Epidermal melanocyte (primary cell): ENCODE measurements around the gene ZSWIM6.

Experiments used
- DNase-seq: peaks from one replicate; pipeline ENCODE4 v3.0.0; 2011; ENCODE audit warnings: low spot score; ENCODE audit not compliant: insufficient read length

ZSWIM6 gene

DNA sequence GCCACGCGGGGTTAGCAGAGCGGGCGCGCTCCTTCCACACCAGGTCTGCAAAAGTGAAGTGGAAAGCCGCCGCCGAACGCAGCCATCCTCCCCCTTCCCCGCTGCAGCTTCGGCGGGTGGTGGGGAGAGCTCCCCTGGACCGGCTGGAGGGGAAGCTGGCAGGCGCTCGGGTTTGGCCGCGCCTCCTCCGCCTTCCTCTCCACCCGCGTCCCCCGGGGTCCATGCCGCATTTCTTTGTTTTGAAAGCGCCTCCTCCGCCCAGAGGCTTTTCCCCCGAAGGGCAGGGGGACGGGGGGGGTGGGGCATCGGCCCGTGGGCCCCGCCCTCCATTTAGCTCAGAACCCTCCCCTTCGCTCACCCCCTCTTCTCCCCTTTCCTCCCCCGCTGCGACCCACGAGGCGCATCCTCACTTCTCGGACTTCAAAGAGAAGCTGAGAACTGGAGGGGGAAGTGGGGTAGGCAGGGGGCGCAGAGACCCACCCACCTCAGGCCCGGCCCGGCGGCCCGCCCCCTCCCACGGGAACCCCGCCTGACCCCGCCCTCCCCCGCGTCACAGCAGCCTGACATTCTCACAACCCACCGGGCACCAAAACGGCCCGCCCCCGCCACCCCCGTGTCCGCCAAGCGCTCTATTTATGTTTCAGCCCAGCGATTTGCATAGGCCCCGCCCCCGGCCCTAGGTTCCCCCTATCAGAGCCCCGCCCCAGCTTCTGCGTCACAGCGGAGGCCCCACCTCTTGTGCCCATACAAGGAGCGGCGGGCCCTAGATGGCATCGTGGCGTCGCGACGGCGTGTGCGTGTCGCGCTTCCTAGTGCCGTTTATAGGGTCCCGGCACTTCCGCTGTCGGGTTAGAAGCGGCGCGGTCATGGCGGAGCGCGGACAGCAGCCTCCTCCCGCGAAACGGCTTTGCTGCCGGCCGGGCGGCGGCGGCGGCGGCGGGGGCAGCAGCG, at the start of gene ZSWIM6:
ZSWIM6 (plus strand) TSS at position 852 of the 951 bp plus-strand sequence; CDS start at position 867, 15 bp downstream.
- DNase-seq: peak; percentile 95

DNA sequence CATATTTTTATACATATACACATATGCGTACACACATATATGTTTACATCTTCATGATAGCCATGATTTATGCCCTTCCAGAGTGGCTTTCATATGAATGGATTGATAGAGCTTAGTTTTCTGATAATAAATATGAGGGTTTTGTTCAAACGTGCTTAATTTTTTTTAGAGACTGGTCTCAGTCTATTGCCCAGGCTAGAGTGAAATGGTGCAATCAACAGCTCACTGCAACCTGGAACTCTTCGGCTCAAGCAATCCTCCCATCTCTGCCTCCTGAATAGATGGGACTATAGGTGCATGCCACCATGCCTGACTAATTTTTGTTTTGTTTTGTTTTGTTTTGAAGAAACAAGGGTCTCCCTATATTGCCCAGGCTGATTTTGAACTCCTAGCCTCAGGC, 48.6 kb upstream of the ZSWIM6 start:
- no peak for DNase-seq

DNA sequence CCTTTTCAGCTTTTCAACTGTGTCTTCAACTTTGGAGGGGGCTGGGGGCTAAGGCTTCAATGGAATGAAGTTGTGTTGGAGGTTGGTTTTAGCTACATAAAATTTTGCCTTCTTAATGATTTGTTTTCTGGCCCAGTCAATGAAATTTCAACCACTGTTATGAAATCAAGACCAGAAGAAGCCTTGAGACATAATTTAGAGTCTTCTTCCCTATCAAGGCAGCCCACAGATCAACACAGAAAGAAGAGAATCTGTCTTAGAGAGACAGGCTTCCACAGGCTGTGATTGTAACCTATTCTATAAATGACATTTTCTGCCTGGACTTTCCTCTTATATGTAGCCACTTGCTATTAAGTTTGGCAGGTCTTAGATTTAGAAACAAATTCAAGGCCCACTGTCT, 46.5 kb upstream of the ZSWIM6 start:
- DNase-seq: no peak

DNA sequence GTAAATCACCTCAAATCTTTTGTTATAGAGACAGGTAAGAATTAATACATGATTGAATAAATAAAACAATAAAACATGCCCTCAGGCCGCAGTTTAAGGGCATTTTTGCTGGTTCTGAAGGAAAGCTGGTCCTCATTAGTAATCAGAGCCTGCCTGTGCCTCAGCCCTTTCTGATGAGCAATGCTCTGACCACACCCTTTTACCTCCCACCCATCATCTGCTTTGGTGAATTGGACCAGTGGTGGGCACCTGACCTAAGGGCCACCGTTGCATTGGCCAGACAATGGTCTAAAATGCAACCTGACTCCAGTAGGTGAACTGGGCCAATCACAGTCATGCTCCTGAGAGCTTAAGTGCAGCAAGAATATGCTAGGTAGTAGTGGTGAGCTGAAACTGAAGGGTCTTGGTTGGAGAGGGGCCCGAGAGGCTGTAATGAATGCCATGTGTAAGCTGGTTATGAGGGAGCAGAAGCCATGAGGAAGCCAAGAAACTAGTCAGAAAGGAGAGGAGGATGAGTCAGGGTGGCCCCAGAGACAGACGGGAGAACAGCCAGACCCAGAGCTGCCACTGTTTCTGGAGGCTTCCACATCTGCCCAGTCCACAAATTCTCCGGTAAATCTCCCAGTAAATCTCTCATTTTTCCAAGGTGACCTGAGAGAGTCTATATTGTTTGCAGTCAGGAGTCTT, 45.5 kb upstream of the ZSWIM6 start:
- DNase-seq: no peak

DNA sequence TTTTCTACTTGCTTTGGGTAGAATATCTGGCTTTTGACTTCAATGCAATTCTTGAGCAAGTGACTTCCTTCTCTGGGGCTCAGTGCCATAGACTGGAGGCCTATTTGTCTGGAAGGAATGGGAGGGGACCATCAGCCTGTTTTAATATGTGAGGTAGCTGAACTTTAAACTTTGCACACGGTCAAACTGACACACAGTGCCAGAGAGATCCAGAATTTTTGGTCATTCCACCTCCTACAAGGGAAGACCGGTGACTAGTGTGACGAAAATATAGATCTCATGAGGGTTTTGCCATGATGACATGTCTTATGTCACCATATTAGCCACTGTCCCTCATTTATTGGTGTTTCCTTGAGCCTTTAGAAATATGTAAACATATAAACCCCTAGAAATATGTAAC, 44.6 kb upstream of the ZSWIM6 start:
- DNase-seq: no peak

DNA sequence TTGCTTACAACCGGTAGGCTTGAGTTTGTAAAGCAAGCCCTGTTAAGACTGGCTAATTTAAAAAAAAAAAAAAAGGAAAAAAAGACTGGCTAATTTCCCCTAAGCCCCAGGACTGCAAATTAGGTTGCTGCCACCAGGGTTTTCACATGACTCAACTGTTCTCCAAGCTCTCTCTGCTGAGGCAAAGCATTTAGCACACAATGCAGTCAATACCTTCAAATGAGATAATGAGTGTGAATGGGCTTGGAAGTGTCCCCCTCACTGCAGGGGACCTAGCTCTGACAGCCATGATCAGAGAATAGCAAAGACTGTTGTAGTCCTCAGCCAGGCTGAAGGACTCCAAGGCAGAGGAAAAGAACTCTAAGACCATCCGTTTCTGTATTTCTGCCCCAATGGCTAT, 42.8 kb upstream of the ZSWIM6 start:
- DNase-seq: no peak

DNA sequence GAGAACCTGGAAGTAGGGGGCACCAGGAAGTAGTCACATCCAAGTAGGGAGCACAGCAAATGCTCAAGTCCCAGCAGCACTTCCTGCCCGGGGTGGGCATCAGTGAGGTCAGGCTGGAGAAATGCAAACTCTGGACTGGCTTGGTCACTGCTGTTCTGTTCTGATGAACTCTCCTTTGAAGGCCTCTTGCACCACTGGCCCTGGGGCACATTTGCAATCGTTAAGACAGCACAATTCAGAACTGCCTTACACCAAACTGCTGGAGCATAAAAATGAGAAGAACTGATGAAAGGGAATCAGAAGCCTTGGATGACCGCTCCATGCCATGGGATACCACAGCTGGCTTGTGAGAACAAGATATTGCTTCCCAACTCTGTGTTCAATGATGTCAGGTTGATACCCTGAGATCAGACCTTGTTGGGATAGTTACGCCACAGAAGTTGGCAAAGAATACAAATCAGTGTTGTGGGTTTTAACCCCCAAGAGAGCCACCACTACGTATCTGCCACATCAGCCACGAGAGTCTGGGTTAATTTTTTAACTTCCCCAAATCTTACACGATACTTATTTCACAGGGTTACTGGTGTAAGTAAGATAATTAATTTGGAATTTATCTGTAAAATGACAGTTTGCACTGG, 42.3 kb upstream of the ZSWIM6 start:
- no peak for DNase-seq

DNA sequence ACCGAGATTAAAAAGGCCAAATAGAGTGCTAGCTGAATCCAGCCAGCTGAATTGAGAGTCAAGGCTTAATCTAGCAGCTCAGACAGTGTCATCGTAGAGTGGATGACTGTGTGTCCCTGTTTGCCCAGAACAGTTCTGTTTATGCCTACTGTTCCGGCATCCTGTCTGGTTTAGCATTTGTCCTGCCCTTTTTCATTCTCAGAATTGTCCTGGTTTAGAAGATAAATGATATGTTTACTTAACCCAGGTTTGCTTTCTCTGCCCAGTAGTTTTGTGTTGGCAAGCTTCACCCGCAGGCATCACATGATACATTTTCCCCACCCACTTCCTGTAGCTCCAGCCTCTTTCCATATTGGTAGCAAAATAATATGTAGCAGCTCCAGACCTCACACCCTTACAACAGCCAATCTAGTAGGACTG, 41.3 kb upstream of the ZSWIM6 start:
- no peak for DNase-seq

DNA sequence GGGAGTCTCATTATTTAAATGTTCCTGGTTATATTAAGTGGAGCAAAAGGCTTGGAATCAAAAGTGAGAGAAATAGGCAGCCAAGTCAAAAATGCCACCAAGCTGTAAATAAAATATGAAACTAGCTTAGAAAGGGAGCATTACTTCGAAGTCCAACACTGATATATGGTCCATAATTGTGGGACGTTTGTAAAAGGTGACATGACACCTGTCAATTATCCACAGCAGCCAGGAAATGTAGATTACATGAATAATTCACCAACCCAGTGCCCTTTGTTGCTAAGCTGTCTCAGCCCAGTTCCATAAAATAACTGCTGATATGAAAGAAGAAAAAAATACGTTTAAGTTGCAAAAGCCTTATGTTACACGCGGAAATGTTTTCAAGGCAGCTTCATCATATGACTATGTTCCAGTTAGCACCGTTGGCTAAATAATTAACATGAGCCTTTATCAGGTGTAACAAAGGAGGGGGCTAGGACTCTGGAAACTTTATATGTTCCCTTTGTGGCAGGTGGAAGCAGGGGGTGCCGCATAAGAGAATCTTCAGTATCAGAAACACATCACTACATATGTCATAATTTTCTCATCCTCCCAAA, 39.9 kb upstream of the ZSWIM6 start:
- no peak for DNase-seq

DNA sequence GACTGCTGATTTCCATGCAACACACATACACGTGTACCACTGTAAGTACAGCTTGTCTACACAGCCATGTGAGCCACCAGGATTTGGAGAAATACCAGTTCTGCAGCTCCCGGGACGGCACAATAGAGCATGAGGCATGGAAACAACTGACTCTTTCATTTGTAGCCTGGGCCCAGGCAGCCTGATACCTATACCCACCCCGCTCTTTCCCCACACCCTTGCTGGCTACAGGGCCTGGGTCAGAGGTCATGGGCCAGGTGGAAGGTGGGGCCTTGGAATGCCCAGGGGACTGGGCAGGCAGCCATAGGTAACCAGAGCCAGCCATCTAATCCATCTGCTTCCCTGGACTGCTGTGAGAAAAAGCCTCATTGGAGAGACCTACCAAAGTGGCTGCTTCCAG, 39.0 kb upstream of the ZSWIM6 start:
- DNase-seq: no peak

DNA sequence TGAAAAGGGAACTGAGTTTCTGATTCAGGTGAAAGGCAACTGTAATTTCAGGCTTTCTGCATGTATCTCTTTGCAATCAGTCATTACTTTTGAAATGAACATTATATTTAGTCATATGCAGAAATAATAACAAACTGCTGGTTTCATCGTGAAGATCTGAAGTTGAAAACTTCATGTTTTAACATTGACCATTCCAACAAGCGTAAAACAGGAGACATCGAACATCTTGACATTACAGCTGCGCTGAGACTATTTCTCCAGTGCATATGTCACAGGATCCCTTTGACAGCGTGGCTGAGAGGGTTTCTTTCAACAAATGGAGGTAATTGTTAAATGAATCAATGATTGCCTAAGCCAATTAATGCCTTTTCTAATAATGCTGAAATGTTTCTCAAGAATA, 38.2 kb upstream of the ZSWIM6 start:
- DNase-seq: no peak

DNA sequence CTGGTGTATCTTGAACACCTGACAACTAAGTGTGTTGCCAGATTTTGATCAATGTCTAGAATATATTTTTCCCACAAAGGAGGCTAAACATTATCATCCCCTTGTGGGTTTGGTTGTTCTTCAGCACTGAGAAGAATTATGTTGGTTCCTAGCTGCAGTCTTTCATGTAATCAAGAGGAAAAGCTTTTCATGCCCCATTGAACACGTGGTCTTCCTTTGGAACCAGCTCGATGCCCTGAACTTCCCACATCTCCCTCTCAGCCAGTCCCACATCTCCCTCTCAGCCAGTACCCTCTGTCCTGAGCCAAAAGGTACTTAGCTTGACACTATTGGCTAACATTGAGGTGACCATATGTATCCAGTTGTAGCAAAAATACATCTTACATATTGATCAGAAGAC, 36.7 kb upstream of the ZSWIM6 start:
- no peak for DNase-seq

DNA sequence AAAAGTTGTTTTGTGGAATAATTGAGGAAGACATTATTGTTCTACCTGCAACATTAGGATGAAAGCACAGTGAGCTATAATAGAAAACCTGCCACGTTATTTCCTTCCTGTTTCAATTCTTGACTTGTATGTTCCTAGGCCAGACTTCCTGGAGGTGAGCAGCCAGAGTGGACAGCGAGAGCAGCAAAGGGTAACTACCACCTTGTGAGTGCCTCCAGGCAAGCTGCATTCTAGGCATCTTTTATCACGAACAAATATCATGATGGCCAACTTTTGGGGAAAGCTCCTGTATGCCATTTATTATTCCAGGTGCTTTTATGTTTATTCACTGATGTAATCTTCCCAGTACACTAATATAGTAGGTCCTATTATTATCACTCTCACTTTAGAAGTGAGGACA, 34.0 kb upstream of the ZSWIM6 start:
- no peak for DNase-seq

DNA sequence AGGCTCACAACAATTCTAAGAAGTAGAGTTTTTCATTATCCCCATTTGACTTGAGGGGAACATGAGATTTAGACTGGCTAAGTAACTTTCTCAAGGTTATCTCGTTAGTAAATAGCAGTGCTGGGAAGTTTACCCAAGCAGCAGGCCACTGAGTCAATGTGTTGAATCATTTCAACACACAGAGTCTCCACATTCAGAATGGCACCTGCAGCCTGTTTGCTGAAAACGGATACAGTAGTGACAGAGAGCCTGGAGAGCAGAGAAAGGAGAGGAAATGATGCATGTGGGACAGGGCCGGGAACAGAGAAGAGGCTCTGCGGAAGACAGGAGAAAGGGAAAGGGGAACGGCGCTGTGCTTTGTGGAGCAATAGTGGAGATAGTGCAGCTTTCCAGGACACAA, 33.5 kb upstream of the ZSWIM6 start:
- DNase-seq: no peak

DNA sequence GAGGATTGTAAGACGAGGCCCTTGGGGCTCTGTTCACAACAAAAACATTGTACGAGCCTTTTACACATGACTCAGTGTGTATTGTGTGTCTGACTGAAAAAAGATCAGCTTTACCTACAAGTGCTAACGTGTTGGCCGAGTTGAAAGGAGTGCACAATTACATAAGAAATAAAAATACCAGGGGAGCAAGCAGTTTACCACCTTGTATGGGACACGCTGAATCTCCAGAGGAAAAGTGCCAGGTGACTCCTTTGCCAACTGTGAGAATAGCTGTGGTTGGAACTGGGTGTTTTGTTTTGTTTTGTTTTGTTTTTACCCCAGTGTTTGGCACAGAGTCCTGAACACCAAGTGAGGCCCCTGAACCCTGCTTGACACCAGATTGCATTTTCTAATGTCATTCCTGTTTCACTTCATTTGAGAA, 32.8 kb upstream of the ZSWIM6 start:
- no peak for DNase-seq

DNA sequence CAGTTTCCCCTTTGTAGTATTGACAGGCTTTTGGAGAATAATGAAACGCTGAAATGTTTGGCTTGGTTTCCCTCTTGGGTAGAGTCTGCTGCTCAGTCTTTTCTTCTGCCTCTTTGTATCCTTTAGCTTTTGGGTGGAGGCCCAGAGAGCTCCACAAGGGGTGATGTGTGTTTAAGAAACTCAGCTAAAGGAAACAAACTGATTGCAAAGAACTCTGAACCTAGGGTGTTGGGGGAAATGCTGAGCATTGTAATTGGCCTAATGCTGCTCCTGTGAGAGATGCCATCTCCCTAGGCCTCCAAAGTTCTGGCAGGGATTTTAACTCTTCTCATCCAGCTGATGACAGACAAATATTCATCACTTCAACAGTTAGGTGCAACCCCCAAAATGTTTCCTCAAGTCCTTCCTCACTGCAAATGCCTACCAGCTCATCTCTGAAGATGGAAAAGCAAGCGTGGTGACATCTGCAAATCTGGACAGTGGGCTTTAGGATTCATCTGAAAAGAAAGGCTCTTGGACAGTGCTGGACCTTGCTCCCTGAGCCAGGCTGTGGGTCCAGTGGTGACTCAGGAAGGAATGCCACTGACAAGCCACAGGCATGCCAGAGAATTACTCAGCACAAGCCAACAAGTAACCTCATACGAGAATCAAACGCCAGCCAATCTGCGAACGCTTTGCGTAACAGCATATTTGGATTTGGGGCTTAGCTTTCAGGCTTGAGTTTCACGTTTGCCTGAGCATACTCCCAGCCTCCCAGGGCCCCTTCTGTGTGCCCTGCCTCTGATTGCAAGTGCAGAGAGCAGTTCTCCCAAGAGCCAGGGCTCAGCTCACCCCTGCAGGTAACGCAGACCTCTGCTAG, 30.5 kb upstream of the ZSWIM6 start:
- peak; percentile 71 for DNase-seq

DNA sequence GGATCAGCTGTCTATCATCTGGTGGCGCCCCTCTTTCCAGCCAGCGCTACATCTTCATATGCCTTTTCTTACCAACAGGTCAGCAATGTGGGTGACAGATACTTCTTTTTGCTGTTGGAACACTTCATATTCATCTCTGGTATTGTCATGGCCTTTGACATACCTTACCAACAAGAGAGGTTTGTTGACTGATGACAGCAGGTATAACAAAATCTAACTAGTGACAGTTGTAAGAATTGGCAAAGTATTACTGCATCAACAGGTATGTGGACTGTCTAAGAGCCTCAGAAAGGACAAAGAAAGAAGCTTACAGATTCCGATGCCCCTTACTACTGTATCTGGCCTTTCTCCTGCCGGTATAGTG, 29.9 kb upstream of the ZSWIM6 start:
- no peak for DNase-seq

DNA sequence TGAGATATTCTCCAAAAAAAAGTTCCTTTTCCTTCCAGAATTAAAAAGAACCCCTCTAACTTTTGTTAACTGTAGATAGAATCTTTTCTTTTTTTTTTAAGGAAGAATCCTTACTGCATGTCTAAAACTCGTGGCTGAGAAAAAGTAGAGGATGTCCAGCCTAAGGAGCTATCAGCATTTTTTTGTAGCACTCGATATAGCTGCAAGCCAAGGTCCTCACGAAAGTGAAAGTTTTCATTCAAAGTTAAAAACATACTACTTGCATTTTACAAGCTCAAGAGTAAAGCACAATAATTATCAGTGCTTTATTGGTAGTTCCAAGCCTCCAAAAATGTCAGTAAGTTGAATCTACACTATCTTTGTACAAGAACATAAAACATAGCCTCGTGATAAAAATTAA, 28.7 kb upstream of the ZSWIM6 start:
- DNase-seq: no peak

DNA sequence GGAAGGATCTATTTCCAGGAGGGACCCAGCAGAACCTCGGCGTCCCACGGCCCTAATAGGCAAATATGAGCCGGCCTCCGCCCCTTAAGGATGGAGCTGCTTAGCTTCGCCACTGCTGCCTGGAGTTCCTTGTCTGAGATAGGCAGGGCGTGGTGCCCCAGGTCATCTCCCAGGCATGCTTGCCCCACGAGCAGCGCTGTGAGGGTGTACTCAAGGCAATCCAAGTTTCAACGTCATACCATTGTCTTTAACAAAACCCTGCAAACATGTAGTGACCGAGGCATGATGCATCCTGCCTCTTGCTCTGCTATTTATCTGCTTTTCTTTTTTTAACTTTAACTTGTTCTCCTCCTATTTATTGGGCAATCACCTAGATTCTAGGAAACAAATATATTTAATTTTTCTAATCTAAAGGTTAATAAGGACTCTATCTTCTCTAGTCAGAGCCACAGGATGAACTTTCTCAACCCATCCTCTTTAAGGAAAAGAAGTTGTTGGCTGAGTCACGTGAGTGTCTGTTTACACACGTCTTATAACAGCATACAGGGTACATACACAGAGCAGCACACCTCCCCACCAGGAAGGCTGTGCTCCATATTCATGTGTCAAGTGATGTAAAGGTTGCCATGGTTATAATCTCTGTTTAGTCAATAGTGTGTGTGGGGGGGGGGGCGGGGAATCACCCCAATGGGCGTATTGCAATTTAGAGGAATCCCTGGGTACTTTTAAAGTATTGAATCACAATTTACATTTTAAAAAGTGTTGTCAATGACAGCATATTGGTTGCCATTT, 27.3 kb upstream of the ZSWIM6 start:
- DNase-seq: no peak

DNA sequence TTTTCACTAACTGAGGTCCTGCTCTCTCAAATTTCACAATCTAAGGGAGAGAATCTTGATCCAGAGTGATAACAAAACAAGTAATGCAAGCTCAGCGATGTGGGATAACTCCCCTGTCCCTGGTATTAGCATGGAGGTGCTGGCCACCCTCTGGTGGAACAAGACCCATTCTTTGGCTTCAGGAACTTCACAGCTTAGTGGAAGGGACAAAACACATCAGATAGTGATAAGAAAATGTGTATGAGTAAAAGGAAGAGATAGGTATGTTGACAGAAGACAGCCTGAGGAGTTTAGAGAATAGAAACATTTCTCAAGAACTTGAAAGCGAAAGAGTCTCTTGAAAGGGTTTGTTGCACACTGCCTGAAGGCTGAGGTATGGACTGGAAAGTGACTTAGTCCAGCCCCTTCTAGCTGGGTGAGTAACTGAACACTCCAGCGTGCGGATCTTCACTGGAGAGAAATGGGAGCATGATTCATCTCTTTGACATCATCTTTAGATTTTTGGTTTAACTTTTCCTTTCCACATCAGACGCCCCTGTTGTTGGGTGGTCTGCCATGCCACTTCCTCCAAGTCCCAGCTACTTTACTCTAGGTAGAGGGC, 25.4 kb upstream of the ZSWIM6 start:
- no peak for DNase-seq
